Measurements from ENCODE around the gene IGFBP2.
A peak's percentile ranks its signal among the peaks of the same experiment; 100 is the strongest.

The IGFBP2 gene

DNA sequence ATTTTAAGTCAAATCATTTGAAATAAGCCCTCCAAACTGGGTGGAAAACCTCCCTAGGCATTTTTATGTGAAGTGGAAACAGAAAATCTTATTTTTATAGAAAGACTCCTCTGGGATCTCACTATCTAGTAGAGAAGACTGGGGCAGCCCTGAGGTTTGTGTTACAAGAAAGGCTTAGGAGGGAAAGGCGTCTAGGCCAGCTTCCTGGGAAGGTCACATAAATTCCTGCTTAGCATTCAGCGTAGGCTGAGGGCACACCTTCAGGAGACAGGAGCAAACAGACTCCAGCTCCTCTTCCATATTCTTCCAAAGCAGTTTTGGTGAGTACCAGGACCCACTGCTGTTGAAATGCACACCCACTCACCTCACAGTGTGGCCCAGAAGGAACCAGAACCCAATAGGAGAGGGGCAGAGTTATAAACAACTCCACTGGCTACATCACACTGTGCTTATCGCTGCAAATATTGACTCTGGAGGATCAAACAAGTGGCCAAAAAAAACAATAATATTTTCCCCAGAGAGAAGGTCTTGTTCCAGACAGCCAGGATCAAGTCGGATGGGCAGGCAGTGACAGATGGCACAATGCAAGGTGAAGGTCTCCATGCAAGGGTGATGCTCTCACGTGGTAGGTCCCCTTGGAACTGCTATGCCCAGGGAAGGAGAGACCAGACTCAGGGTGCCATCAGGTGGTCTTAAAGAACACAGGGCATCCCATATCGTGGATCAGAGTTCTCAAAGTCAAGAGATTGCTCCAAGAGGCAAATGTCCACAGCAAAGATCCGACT is 17.7 kb upstream of the IGFBP2 start:
- DNase-seq (ENCODE audit: low read depth): no peak

GRCh38 chr2:216616083-216616678 is 17.0 kb upstream of the IGFBP2 start:
- DNase-seq (ENCODE audit: low read depth): no peak

- no peak for DNase-seq (ENCODE audit: low read depth)
Observed at GRCh38 chr2:216617159-216617815, 15.9 kb upstream of the IGFBP2 start.

DNA sequence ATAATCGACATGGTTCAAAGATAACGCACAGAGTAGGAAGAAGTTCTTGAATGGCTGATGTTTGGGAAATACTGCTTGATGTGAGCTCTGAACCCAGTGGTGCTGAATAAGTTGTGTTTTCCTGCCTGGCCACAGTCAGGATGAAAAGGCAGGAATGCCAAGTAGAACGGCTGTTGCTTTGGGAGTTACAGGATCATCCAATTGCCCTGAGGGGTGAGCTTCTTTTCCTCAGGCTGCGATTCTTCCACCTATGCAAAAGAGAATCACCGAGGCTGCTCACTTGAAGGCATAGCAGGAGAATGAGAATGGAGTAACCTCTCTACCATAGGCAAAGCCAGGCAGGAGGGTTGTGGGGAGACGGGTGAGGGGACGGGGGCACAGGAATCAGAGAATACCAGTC is 14.4 kb upstream of the IGFBP2 start:
- DNase-seq (ENCODE audit: low read depth): no peak

- DNase-seq (ENCODE audit: low read depth): peak; percentile 44
Observed at GRCh38 chr2:216619411-216620393, 13.5 kb upstream of the IGFBP2 start.

GRCh38 chr2:216620786-216621185 is 12.4 kb upstream of the IGFBP2 start:
- peak; percentile 57 for DNase-seq (ENCODE audit: low read depth)

GRCh38 chr2:216621292-216621691 is 11.9 kb upstream of the IGFBP2 start:
- no peak for DNase-seq (ENCODE audit: low read depth)

DNA sequence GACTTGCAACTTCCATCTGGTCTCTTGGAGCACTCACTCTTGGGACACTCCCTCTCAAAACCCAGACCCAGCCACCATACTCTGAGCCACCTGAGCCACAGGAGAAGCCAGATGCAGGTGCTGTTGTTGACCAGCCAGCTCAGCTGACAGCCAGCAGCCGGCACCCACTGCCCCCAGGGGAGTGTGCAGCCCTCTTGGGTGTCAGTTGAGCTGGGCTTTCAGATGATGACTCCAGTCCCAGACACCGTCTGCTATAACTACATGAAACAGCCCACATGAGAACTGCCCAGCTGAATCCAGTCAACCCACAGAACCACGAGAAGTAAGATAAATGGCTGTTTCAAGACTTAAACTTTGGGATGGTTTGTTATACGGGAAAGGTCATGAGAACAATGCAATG is 10.7 kb upstream of the IGFBP2 start:
- no peak for DNase-seq (ENCODE audit: low read depth)

DNA sequence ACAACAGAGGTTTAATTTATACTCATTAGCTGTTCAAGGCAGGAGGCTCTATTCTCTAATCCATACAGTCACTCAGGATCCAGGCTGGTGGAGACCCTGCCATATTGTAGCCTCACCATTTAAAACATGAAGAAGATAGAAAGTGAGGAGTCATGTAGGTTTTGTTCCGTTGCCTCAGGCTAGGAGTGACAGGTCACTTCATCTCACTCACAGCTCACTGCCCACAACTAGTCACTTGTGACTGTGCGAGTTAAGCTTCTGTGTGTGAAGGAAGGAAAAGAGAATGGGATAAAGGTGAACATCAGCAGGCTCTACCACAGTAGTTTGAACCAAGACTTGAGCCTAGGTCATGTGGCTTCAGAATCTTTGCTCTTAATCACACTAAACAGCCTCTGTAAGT is 9.0 kb upstream of the IGFBP2 start:
- DNase-seq (ENCODE audit: low read depth): no peak

DNA sequence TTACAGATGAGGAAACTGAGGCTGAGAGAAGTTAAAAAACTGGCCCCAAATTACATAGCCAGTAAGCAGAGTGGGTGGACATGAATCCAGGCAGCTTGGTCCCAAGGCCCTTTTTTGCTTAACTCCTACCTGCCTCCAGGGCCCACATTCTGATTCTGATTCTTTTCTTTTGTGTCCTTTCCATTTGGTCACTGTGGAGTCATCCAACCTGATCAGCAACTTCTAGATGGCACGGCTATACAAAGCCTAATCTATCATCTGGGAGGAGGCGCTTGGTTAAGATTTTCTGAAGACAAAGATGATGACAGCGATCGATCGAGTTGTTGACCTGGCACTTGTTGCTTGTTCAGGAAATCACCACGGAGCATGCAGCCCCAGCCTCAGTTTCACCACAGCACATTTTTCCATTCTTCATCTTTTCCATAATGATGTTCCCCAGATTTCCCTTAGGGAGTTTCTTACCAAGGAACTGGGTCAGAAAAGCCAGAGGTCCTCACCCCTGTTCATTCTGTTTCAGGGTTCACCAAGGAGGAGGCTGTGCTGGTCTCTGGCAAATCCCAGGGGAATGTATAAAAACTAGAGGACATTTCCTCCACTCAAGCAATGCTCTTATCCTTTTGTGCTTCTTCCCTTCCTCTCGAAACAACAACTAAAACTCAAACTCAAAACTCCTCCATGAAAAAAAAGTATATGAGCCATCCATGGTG is 6.9 kb upstream of the IGFBP2 start:
- no peak for DNase-seq (ENCODE audit: low read depth)

GRCh38 chr2:216626875-216627245 is 6.4 kb upstream of the IGFBP2 start:
- DNase-seq (ENCODE audit: low read depth): no peak

- no peak for DNase-seq (ENCODE audit: low read depth)
Observed at GRCh38 chr2:216629784-216630183, 3.4 kb upstream of the IGFBP2 start.

DNA sequence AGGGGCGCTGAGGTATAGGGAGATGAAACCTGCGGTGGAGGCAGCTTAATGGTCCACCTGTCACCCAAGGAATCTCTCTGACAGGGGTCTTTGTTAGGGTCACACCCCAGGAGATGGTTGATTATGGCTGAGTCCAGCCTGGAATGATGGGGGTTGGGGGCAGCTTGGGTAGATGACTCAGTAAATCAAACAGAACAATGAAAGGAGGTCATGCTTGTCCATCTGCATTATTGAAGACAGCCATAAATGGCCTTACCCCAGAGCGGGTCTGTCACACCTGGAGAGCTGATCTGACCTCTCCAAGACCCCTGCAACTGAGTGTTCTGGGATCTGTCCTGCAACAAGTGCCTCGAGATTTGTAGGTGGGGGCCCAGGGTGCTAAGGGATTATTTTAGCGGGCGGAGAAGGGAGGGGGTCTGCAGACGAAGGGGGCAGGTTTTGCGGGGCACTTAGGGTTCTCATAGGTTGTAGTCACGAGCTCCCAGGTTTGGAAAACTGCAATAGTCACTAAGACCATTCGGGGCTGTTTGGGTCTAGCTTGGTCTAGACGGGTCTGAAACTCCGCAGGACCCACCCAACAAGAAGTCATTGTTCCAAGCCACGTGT is 771 bp upstream of the IGFBP2 start:
- no peak for DNase-seq (ENCODE audit: low read depth)

GRCh38 chr2:216633616-216634369 is 573 bp downstream of the IGFBP2 start:
- DNase-seq (ENCODE audit: low read depth): no peak

DNA sequence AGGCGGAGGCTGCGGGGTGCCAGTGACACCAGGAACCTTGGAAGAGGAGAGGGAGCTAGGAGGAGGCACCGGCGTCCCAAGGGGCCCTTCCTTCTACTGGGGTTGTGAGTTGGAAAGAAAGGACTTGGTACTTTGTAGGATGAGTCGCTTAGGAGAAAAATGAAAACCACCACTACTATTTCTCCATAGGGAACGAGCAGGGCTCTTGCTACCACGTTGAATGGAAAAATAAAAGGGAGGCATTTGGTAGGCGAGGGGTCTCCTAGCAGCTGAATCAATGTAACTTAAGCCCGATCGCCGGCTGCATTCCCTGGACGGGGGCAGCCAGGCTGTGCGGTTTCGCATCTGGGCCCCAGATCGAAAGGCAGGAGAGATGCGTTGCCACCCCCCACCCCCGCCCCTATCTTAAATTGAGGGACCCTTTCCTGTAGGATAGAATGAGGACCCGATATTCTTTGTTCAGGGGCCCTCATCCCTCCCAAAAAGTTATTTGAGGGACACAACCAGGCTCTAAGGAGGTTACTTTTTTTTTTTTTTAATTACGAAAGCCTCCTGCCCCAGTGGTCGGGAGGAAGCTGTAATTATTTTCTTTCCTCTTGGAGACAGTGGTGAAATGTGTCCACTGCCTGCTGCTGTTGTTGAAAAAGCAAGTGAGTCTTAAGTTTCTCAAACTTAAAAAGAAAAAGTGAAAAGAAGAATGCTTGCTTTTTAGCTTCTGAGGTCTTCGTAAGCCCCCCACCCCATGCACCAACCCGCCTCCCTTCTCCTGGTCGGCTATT is 1.3 kb downstream of the IGFBP2 start:
- no peak for DNase-seq (ENCODE audit: low read depth)

DNA sequence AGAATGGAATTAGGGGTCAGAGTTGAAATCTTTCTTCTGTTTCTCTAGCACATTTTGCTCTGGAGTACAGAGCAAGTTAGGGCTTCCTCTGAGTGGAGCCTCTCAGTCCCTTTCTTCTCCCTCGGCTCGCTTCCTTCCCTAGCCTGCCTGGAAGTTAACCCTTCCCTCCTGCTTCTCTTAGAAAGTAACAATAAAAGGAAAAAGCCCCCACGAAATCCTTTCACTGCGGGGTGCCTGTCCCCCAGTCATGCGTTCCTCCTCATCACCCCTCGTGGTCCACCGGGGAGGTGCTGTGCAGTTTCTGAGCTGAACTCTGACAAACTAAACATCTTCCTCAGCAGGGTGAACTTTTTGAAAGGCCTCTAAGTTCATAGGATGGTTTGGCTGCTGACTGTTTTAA is 2.0 kb downstream of the IGFBP2 start:
- no peak for DNase-seq (ENCODE audit: low read depth)

DNA sequence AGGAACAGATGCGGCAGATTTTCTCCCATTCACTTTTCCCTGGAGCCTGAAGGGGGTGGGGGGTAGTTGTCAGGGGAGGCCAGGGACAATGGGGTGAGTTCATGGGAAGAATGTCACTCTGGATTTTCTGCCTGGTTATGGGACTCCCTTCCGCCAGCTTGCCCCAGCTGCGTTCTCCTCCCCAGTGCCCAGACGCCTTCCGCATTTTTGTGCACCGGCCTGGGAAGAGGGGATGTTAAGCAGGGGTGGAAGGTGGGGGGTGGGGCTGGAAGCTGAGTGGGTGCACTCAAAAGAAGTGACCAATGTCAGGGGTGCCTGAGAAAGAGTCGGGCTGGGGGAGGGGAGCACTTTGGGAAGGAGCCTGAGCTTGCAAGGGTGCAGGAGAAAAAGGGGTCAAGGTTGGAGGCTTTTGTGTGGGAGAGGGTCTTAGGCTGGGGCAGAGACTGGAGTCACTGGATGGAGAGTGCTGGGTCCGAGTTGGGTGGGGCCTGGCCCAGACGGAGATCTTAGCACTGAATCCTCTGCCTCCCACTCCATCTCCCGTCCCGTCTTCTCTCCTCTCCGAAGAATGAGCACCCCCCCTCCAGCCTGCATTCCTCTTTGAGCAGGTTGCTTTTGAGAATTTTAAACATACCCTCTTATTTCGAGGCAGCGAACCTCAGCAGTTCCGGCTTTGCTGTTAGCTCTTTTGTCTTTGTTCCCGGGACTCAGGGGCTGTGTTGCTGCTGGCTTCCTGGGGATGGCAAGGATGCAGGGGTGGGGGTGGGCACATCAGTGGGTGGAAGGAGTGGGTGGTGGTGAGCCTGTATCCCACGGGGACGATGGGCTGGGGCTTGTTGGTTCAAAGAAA is 2.7 kb downstream of the IGFBP2 start:
- no peak for DNase-seq (ENCODE audit: low read depth)
